ENCODE data around the gene HBZ. TPM values are rescaled to one million over a fixed set of nuclear protein-coding genes. Genes with fewer than 3 reads are reported as not detected.
"Not testable (repeated sequence)": the region's sequence is repeated elsewhere in the genome, so short reads cannot be mapped to it uniquely, and the experiment has no call there.

HBZ gene
- total and polyA plus RNA-seq, 7 donors: 0.10 TPM; not detected in 6

- no peak for DNase-seq
- Histone ChIP-seq H3K4me1 (no peaks in the 10 kb centered on the region), H3K9me3 (no peaks in the 10 kb centered on the region), H3K27me3 (no peaks in the 10 kb centered on the region), H3K4me3 (no peak overlapping the region), H3K27ac (no peak overlapping the region), H3K36me3 (peaks cover 41 to 92% (median 57%) of the 10 kb centered on the region in 4 donors)
- WGBS, 2 donors: 96 to 97% methylated on average over 5 of the region's 5 CpGs
- intact Hi-C loops (cut with DNase I): no loop called here
- TF ChIP-seq EP300 (IDR thresholded peaks at IDR 0.05) (no peak), POLR2A (IDR thresholded peaks at IDR 0.05) (no peak), POLR2AphosphoS5 (IDR thresholded peaks at IDR 0.05) (no peak), CTCF (IDR thresholded peaks at IDR 0.05) (no peak)
These were observed 47.9 kb downstream of the HBZ start for GRCh38 chr16:200388-200787.

- no peak for DNase-seq
- 98 to 99% methylated on average over 4 of the region's 4 CpGs for WGBS, 2 donors
- Histone ChIP-seq H3K27ac (no peak overlapping the region), H3K27me3 (no peaks in the 10 kb centered on the region), H3K4me3 (no peak overlapping the region), H3K4me1 (no peaks in the 10 kb centered on the region), H3K36me3 (peaks cover 48 to 92% (median 62%) of the 10 kb centered on the region in 4 donors), H3K9me3 (no peaks in the 10 kb centered on the region)
- TF ChIP-seq POLR2A (IDR thresholded peaks at IDR 0.05) (no peak), CTCF (IDR thresholded peaks at IDR 0.05) (no peak), POLR2AphosphoS5 (IDR thresholded peaks at IDR 0.05) (no peak), EP300 (IDR thresholded peaks at IDR 0.05) (no peak)
- intact Hi-C loops (cut with DNase I): no loop called here
These were observed 50.8 kb downstream of the HBZ start for GRCh38 chr16:203246-203645.

GRCh38 chr16:204046-204445 lies 51.6 kb downstream of the HBZ start:
- WGBS, 2 donors: 97% methylated on average over 9 of the region's 9 CpGs
- H3K27ac ChIP-seq; intact Hi-C loops (cut with DNase I); H3K4me1 ChIP-seq; DNase-seq; H3K9me3 ChIP-seq; H3K27me3 ChIP-seq; H3K4me3 ChIP-seq: not testable (repeated sequence)
- peaks cover 40 to 92% (median 56%) of the 10 kb centered on the region in 4 donors for H3K36me3 ChIP-seq

Small RNA genes within 50 kb of the gene (small RNA-seq; reads per million reads assigned to genes)
- gene RF00019: 0 reads per million in 3 donors

Other genes with a start within 250 kb of the HBZ start
- 1 to 10 TPM; 1.7 to 6.4 (median 5.0) TPM for gene POLR3K, start 99.0 kb upstream of the HBZ start, total RNA-seq
- gene POLR3K, start 99.0 kb upstream of the HBZ start, polyA plus RNA-seq: 10 to 100 TPM; 11.4 to 22.1 (median 11.8) TPM
- 10 to 100 TPM; 23.0 to 36.5 (median 32.4) TPM for gene SNRNP25, start 98.8 kb upstream of the HBZ start, total RNA-seq
- gene SNRNP25, start 98.8 kb upstream of the HBZ start, polyA plus RNA-seq: 10 to 100 TPM; 26.4 to 41.7 (median 38.8) TPM
- 10 to 100 TPM; 16.8 to 42.1 (median 19.6) TPM for gene RHBDF1, start 80.0 kb upstream of the HBZ start, total RNA-seq
- gene RHBDF1, start 80.0 kb upstream of the HBZ start, polyA plus RNA-seq: 10 to 100 TPM in 1 of 3 donors, 1 to 10 TPM in 2; 6.0 to 22.3 (median 6.0) TPM
- 100 to 1,000 TPM in 2 of 4 donors, 10 to 100 TPM in 2; 74.3 to 118 (median 100.0) TPM for gene MPG, start 74.4 kb upstream of the HBZ start, total RNA-seq
- gene MPG, start 74.4 kb upstream of the HBZ start, polyA plus RNA-seq: 10 to 100 TPM; 52.2 to 72.7 (median 72.5) TPM
- 10 to 100 TPM; 10.2 to 22.8 (median 15.7) TPM for gene NPRL3, start 14.0 kb upstream of the HBZ start, total RNA-seq
- gene NPRL3, start 14.0 kb upstream of the HBZ start, polyA plus RNA-seq: 10 to 100 TPM in 1 of 3 donors, 1 to 10 TPM in 2; 4.8 to 22.8 (median 6.2) TPM
- gene HBM, start 13.3 kb downstream of the HBZ start, total RNA-seq: not detected
- not detected for gene HBM, start 13.3 kb downstream of the HBZ start, polyA plus RNA-seq
- 100 to 1,000 TPM in 1 of 4 donors, 1 to 10 TPM in 2, not detected in 1; 3.7 to 109 (median 8.2) TPM for gene HBA2, start 20.2 kb downstream of the HBZ start, total RNA-seq
- gene HBA2, start 20.2 kb downstream of the HBZ start, polyA plus RNA-seq: 1 to 10 TPM; 4.2 to 7.1 (median 5.3) TPM
- 1 to 10 TPM in 1 of 4 donors, not detected in 3; 4.1 TPM for gene HBA1, start 24.0 kb downstream of the HBZ start, total RNA-seq
- 1 to 10 TPM in 1 of 3 donors, not detected in 2; 1.7 TPM for gene HBA1, start 24.0 kb downstream of the HBZ start, polyA plus RNA-seq
- not detected for gene HBQ1, start 27.8 kb downstream of the HBZ start, total RNA-seq
- under 1 TPM in 1 of 3 donors, not detected in 2; 0.19 TPM for gene HBQ1, start 27.8 kb downstream of the HBZ start, polyA plus RNA-seq
- 100 to 1,000 TPM in 2 of 4 donors, 10 to 100 TPM in 2; 48.9 to 138 (median 88.4) TPM for gene LUC7L, start 76.8 kb downstream of the HBZ start, total RNA-seq
- gene LUC7L, start 76.8 kb downstream of the HBZ start, polyA plus RNA-seq: 10 to 100 TPM; 21.0 to 58.7 (median 28.2) TPM
- 10 to 100 TPM; 38.3 to 82.5 (median 62.1) TPM for gene FAM234A, start 82.2 kb downstream of the HBZ start, total RNA-seq
- gene FAM234A, start 82.2 kb downstream of the HBZ start, polyA plus RNA-seq: 10 to 100 TPM; 12.6 to 74.0 (median 25.7) TPM
- 10 to 100 TPM in 2 of 4 donors, 1 to 10 TPM in 2; 6.4 to 24.9 (median 9.5) TPM for gene RGS11, start 123.3 kb downstream of the HBZ start, total RNA-seq
- 1 to 10 TPM in 2 of 3 donors, under 1 TPM in 1; 0.23 to 4.0 (median 1.8) TPM for gene RGS11, start 123.3 kb downstream of the HBZ start, polyA plus RNA-seq
- 1 to 10 TPM; 3.5 to 5.7 (median 5.0) TPM for gene ARHGDIG, start 127.9 kb downstream of the HBZ start, total RNA-seq
- 1 to 10 TPM in 2 of 3 donors, not detected in 1; 1.6 to 5.2 TPM for gene ARHGDIG, start 127.9 kb downstream of the HBZ start, polyA plus RNA-seq
- gene PDIA2, start 130.5 kb downstream of the HBZ start, total RNA-seq: 1 to 10 TPM in 1 of 4 donors, under 1 TPM in 3; 0.71 to 5.5 (median 0.82) TPM
- gene PDIA2, start 130.5 kb downstream of the HBZ start, polyA plus RNA-seq: 1 to 10 TPM in 1 of 3 donors, under 1 TPM in 1, not detected in 1; 0.60 to 3.0 TPM
- gene AXIN1, start 200.1 kb downstream of the HBZ start, total RNA-seq: 10 to 100 TPM; 17.9 to 29.9 (median 20.9) TPM
- gene AXIN1, start 200.1 kb downstream of the HBZ start, polyA plus RNA-seq: 10 to 100 TPM; 28.2 to 33.4 (median 30.3) TPM
- 10 to 100 TPM; 49.6 to 77.4 (median 62.0) TPM for gene MRPL28, start 217.9 kb downstream of the HBZ start, total RNA-seq
- 10 to 100 TPM; 74.5 to 95.9 (median 78.4) TPM for gene MRPL28, start 217.9 kb downstream of the HBZ start, polyA plus RNA-seq
- 10 to 100 TPM; 20.7 to 26.6 (median 22.7) TPM for gene PGAP6, start 229.3 kb downstream of the HBZ start, total RNA-seq
- 100 to 1,000 TPM in 1 of 3 donors, 10 to 100 TPM in 2; 61.9 to 109 (median 70.3) TPM for gene PGAP6, start 229.3 kb downstream of the HBZ start, polyA plus RNA-seq
- gene NME4, start 244.6 kb downstream of the HBZ start, total RNA-seq: 100 to 1,000 TPM; 138 to 281 (median 191) TPM
- 10 to 100 TPM; 39.6 to 55.3 (median 46.7) TPM for gene NME4, start 244.6 kb downstream of the HBZ start, polyA plus RNA-seq
- gene DECR2, start 249.2 kb downstream of the HBZ start, total RNA-seq: 10 to 100 TPM; 15.0 to 21.6 (median 16.4) TPM
- gene DECR2, start 249.2 kb downstream of the HBZ start, polyA plus RNA-seq: 10 to 100 TPM; 30.6 to 39.1 (median 31.9) TPM

Data from sigmoid colon (tissue), 7 donors.